Measurements from ENCODE around the gene VASN. TPM values are rescaled to one million over a fixed set of nuclear protein-coding genes. Genes with fewer than 3 reads are reported as not detected.

Gene VASN
- total RNA-seq, 2 experiments from 2014 or later, result not detected

DNA sequence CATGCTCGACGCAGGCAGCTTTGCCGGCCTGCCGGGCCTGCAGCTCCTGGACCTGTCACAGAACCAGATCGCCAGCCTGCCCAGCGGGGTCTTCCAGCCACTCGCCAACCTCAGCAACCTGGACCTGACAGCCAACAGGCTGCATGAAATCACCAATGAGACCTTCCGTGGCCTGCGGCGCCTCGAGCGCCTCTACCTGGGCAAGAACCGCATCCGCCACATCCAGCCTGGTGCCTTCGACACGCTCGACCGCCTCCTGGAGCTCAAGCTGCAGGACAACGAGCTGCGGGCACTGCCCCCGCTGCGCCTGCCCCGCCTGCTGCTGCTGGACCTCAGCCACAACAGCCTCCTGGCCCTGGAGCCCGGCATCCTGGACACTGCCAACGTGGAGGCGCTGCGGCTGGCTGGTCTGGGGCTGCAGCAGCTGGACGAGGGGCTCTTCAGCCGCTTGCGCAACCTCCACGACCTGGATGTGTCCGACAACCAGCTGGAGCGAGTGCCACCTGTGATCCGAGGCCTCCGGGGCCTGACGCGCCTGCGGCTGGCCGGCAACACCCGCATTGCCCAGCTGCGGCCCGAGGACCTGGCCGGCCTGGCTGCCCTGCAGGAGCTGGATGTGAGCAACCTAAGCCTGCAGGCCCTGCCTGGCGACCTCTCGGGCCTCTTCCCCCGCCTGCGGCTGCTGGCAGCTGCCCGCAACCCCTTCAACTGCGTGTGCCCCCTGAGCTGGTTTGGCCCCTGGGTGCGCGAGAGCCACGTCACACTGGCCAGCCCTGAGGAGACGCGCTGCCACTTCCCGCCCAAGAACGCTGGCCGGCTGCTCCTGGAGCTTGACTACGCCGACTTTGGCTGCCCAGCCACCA is 9.7 kb downstream of the VASN start:
- peaks cover 4% of the 10 kb centered on the region for H3K36me3 Mint-ChIP-seq (ENCODE audit: low read depth)
- no peak overlapping the region for H3K27ac Mint-ChIP-seq
- CTCF ChIA-PET, result interaction anchor here (1.1 kb wide), 1 partner anchor 20 kb away, joined by 6 read pairs; no protein-coding TSS in a partner anchor
- POLR2A ChIA-PET, result no interaction called here
- H3K4me1 Mint-ChIP-seq, result peaks cover 2% of the 10 kb centered on the region
- H3K9me3 Mint-ChIP-seq, result no peaks in the 10 kb centered on the region
- no peak overlapping the region for H3K4me3 Mint-ChIP-seq
- DNase-seq, result no peak
- no peaks in the 10 kb centered on the region for H3K27me3 Mint-ChIP-seq

GRCh38 chr16:4381935-4382794 is 10.5 kb downstream of the VASN start:
- no peak overlapping the region for H3K27ac Mint-ChIP-seq
- H3K4me1 Mint-ChIP-seq, result peaks cover 2% of the 10 kb centered on the region
- DNase-seq, result no peak
- POLR2A ChIA-PET, result no interaction called here
- peaks cover 9% of the 10 kb centered on the region for H3K36me3 Mint-ChIP-seq (ENCODE audit: low read depth)
- no peaks in the 10 kb centered on the region for H3K27me3 Mint-ChIP-seq
- no peaks in the 10 kb centered on the region for H3K9me3 Mint-ChIP-seq
- no peak overlapping the region for H3K4me3 Mint-ChIP-seq
- CTCF ChIA-PET, result interaction anchor here (1.1 kb wide), 1 partner anchor 19 kb away, joined by 6 read pairs; no protein-coding TSS in a partner anchor

DNA sequence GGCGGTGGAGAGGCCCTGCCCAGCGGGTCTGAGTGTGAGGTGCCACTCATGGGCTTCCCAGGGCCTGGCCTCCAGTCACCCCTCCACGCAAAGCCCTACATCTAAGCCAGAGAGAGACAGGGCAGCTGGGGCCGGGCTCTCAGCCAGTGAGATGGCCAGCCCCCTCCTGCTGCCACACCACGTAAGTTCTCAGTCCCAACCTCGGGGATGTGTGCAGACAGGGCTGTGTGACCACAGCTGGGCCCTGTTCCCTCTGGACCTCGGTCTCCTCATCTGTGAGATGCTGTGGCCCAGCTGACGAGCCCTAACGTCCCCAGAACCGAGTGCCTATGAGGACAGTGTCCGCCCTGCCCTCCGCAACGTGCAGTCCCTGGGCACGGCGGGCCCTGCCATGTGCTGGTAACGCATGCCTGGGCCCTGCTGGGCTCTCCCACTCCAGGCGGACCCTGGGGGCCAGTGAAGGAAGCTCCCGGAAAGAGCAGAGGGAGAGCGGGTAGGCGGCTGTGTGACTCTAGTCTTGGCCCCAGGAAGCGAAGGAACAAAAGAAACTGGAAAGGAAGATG is 11.2 kb downstream of the VASN start:
- ChIA-PET CTCF (no interaction called here), POLR2A (no interaction called here)
- H3K36me3 Mint-ChIP-seq (ENCODE audit: low read depth), result peaks cover 11% of the 10 kb centered on the region
- no peak for DNase-seq
- no peaks in the 10 kb centered on the region for H3K27me3 Mint-ChIP-seq
- H3K27ac Mint-ChIP-seq, result no peak overlapping the region
- H3K9me3 Mint-ChIP-seq, result no peaks in the 10 kb centered on the region
- no peak overlapping the region for H3K4me3 Mint-ChIP-seq
- peaks cover 2% of the 10 kb centered on the region for H3K4me1 Mint-ChIP-seq

DNA sequence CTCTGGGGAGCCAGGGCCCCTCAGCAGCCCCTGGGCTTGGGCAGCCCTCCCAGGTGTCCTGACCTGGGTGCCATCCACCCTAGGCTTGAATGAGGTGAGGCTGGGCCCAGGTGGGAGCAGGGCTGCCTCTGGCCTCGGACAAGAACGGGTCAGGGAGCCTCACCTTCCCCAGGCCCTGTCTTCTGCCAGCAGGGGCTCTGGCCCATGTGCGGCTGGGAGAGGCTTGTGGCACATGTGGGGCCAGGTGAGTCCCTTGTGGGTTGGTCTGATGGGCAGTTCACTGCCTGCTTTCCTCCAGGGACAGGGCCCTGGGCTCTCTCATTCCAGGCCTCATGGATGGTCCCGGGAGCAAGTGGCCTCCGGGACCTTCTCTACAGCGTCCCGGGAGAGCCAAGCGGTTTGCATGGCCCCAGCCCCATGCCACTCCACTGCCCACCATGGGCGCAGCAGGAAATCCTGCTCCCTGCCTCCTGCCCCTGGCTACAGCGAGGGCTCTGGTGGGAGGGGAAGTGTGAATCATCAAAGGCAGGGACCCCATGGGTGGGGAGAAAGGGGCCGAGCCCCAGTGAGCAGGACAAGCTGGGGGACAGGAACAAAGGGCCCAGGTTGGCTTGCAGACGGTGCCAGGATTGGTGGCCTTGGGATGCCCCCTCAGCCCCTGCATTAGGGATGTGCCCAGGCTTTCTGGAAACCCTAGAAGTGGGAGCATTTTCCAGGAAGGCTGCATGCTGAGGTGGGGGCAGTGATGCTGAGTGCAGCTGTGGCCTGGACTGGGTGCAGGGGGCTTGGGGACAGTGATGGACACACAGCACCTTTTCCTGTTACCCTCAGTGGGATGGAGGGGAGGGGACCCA is 12.2 kb downstream of the VASN start:
- Mint-ChIP-seq H3K27me3 (no peaks in the 10 kb centered on the region), H3K4me3 (no peak overlapping the region), H3K4me1 (peaks cover 2% of the 10 kb centered on the region), H3K27ac (no peak overlapping the region), H3K9me3 (no peaks in the 10 kb centered on the region), H3K36me3 (ENCODE audit: low read depth) (peaks cover 11% of the 10 kb centered on the region)
- CTCF ChIA-PET, result no interaction called here
- no peak for DNase-seq
- POLR2A ChIA-PET, result no interaction called here

DNA sequence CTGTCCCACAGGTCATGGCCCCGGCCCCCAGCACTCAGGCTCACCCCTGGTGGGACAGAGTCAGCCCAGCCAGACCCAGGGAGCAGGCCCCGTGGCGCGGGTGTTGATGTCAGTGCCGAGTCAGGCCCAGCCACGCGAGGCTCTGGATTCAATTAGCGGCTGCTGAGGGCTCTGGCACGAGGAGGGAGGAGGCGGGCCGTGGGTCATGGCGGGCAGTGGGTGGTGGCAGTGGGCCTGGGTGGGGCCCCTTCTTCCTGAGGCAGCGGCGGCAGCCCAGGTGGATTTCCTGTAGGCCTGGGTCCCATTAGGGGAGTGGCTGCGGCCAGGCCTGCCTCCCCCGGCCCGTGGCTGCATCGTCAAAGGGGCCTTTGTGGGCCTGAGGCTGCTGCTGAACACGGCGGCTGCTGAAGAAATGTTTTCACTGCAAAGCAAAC is 12.9 kb downstream of the VASN start:
- no peaks in the 10 kb centered on the region for H3K27me3 Mint-ChIP-seq
- H3K4me3 Mint-ChIP-seq, result no peak overlapping the region
- H3K36me3 Mint-ChIP-seq (ENCODE audit: low read depth), result peaks cover 11% of the 10 kb centered on the region

GRCh38 chr16:4385066-4385788 is 13.6 kb downstream of the VASN start:
- Mint-ChIP-seq H3K27me3 (no peaks in the 10 kb centered on the region), H3K9me3 (no peaks in the 10 kb centered on the region), H3K27ac (peak overlapping the region; percentile 25), H3K4me1 (peaks cover 2% of the 10 kb centered on the region), H3K4me3 (no peak overlapping the region), H3K36me3 (ENCODE audit: low read depth) (peaks cover 16% of the 10 kb centered on the region)
- DNase-seq, result no peak
- ChIA-PET POLR2A (no interaction called here), CTCF (interaction anchor here (2.1 kb wide), 1 partner anchor 17 kb away, joined by 8 read pairs; no protein-coding TSS in a partner anchor)

More for the DNA sequence above, 12.9 kb downstream of the VASN start:
- no peak for DNase-seq
- Mint-ChIP-seq H3K27ac (no peak overlapping the region), H3K9me3 (no peaks in the 10 kb centered on the region), H3K4me1 (peaks cover 2% of the 10 kb centered on the region)
- CTCF ChIA-PET, result no interaction called here
- POLR2A ChIA-PET, result no interaction called here

GRCh38 chr16:4385789-4386450 is 14.3 kb downstream of the VASN start:
- CTCF ChIA-PET, result interaction anchor here (2.1 kb wide), 1 partner anchor 17 kb away, joined by 8 read pairs; no protein-coding TSS in a partner anchor
- Mint-ChIP-seq H3K4me3 (no peak overlapping the region), H3K27me3 (no peaks in the 10 kb centered on the region), H3K9me3 (no peaks in the 10 kb centered on the region), H3K27ac (no peak overlapping the region), H3K4me1 (peaks cover 2% of the 10 kb centered on the region), H3K36me3 (ENCODE audit: low read depth) (peaks cover 17% of the 10 kb centered on the region)
- POLR2A ChIA-PET, result no interaction called here
- no peak for DNase-seq

DNA sequence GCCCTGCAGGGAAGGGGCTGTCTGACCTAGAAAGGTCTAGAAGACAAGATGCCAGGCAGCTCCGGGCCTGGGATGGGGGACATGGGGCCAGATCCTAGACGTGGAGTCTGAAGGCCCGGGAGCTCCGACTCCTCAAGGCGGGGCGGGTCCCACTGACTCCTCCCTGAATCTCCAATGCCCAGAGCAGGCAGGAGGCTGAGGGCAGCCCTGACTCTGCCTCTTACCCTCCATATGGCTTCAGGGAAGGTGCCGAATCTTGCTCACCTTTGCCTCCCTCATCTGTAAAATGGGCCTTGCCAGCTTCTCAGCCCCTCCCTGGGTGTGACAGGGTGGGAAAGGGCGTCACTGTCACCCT is 14.8 kb downstream of the VASN start:
- POLR2A ChIA-PET, result no interaction called here
- Mint-ChIP-seq H3K27ac (no peak overlapping the region), H3K9me3 (no peaks in the 10 kb centered on the region), H3K36me3 (ENCODE audit: low read depth) (peaks cover 17% of the 10 kb centered on the region), H3K4me1 (peaks cover 2% of the 10 kb centered on the region), H3K4me3 (no peak overlapping the region), H3K27me3 (no peaks in the 10 kb centered on the region)
- DNase-seq, result no peak
- CTCF ChIA-PET, result interaction anchor here (2.1 kb wide), 1 partner anchor 16 kb away, joined by 8 read pairs; no protein-coding TSS in a partner anchor

DNA sequence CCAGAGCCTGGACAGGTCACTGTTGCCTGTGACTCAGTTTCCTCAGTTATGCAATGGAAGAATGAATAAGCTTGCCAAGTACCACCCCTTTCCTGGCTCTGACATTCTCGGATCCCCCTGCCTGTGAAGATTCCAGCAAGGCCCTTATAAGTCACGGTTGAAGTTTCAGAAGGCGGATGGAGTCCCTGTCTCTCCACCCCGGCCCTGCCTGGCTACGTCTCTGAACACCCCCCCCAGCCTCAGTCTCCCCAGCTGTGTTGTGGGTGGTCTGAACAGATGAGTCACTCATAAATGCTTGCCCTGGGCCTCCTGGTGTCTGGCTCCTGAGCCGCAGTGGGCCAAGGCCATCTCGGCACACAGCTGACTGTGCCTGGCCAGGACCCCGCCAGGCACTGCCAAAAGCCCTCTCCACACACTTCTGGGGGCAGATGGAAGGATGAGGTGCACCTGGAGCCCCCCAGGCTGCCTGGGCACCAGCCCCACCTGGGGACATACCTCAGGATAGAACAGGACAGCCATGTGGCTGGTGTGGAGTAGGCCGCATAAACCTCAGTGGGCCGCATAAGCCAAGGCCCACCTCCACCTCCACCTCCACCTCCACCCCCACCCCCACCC is 15.4 kb downstream of the VASN start:
- no peak overlapping the region for H3K27ac Mint-ChIP-seq
- H3K36me3 Mint-ChIP-seq (ENCODE audit: low read depth), result peaks cover 17% of the 10 kb centered on the region
- H3K9me3 Mint-ChIP-seq, result no peaks in the 10 kb centered on the region
- H3K27me3 Mint-ChIP-seq, result no peaks in the 10 kb centered on the region
- H3K4me1 Mint-ChIP-seq, result peaks cover 2% of the 10 kb centered on the region
- DNase-seq, result no peak
- CTCF ChIA-PET, result interaction anchor here (0.6 to 2.1 kb wide), 2 partner anchors 15 to 106 kb away, joined by 4 to 8 read pairs; no protein-coding TSS in a partner anchor
- no peak overlapping the region for H3K4me3 Mint-ChIP-seq
- POLR2A ChIA-PET, result no interaction called here

- Mint-ChIP-seq H3K9me3 (no peaks in the 10 kb centered on the region), H3K27ac (no peak overlapping the region), H3K4me3 (no peak overlapping the region), H3K4me1 (peaks cover 2% of the 10 kb centered on the region), H3K36me3 (ENCODE audit: low read depth) (peaks cover 17% of the 10 kb centered on the region), H3K27me3 (no peaks in the 10 kb centered on the region)
- POLR2A ChIA-PET, result no interaction called here
- CTCF ChIA-PET, result no interaction called here
- DNase-seq, result no peak
These were observed 16.1 kb downstream of the VASN start for GRCh38 chr16:4387781-4388180.
